HG03280 (cell line): ENCODE data around the gene THSD4.
A peak's percentile ranks its signal among the peaks of the same experiment; 100 is the strongest.

ENCODE experiments used
- ATAC-seq: cut with Tn5 transposase; IDR thresholded peaks from one replicate; pipeline ENCODE4 v1.9.1; 2021; ENCODE audit warnings: mild to moderate bottlenecking, moderate library complexity; ENCODE audit not compliant: unreplicated experiment

Gene THSD4

GRCh38 chr15:71096676-71097075, 18.6 kb upstream of the THSD4 start:
- ATAC-seq = no peak

- ATAC-seq = no peak
These were observed 17.4 kb upstream of the THSD4 start for GRCh38 chr15:71097890-71098289.

GRCh38 chr15:71098920-71099319, 16.4 kb upstream of the THSD4 start:
- ATAC-seq = no peak

- ATAC-seq = peak; percentile 69
These were observed 12.1 kb upstream of the THSD4 start for GRCh38 chr15:71103102-71103676.

GRCh38 chr15:71104636-71105035, 10.6 kb upstream of the THSD4 start:
- no peak for ATAC-seq

- ATAC-seq = no peak
These were observed 9.8 kb upstream of the THSD4 start for GRCh38 chr15:71105444-71105843.

GRCh38 chr15:71106802-71107500, 8.3 kb upstream of the THSD4 start:
- no peak for ATAC-seq

- no peak for ATAC-seq
These were observed 7.8 kb upstream of the THSD4 start for GRCh38 chr15:71107501-71107815.

GRCh38 chr15:71109130-71109529, 6.1 kb upstream of the THSD4 start:
- no peak for ATAC-seq

GRCh38 chr15:71109905-71110304, 5.4 kb upstream of the THSD4 start:
- no peak for ATAC-seq

GRCh38 chr15:71110405-71111180, 4.7 kb upstream of the THSD4 start:
- no peak for ATAC-seq

GRCh38 chr15:71111181-71111565, 4.1 kb upstream of the THSD4 start:
- ATAC-seq = no peak

GRCh38 chr15:71111950-71112349, 3.3 kb upstream of the THSD4 start:
- no peak for ATAC-seq

GRCh38 chr15:71112429-71112828, 2.8 kb upstream of the THSD4 start:
- ATAC-seq = no peak

- no peak for ATAC-seq
These were observed 1.1 kb upstream of the THSD4 start for GRCh38 chr15:71114066-71114680.

- ATAC-seq = peak; percentile 46
These were observed 488 bp downstream of the THSD4 start for GRCh38 chr15:71115567-71116351.

GRCh38 chr15:71116366-71116765, 1.1 kb downstream of the THSD4 start:
- no peak for ATAC-seq

- ATAC-seq = no peak
These were observed 1.7 kb downstream of the THSD4 start for GRCh38 chr15:71116942-71117341.

GRCh38 chr15:71117714-71118305, 2.5 kb downstream of the THSD4 start:
- ATAC-seq = no peak

- ATAC-seq = no peak
These were observed 3.1 kb downstream of the THSD4 start for GRCh38 chr15:71118345-71118744.
